H9 (cell line): ENCODE results near the gene LRRC28. TPM values are rescaled to one million over a fixed set of nuclear protein-coding genes. Genes with fewer than 3 reads are reported as not detected.

Experiments used
- DNase-seq: peaks from one replicate; pipeline ENCODE4 v3.0.0-alpha.2; 2017
- H2AFZ ChIP-seq: one replicate; pipeline ENCODE4 v1.6.1; 2013; ENCODE audit warnings: mild to moderate bottlenecking, low read length, control low read depth, moderate library complexity
- H2AK5ac ChIP-seq: 2 replicates; pipeline ENCODE4 v1.6.1; 2013; ENCODE audit warnings: low read length, control low read depth, mixed read lengths; ENCODE audit not compliant: insufficient read length
- H2BK120ac ChIP-seq: one replicate; pipeline ENCODE4 v1.6.1; 2013; ENCODE audit warnings: low read depth, mild to moderate bottlenecking, low read length, control low read depth, inconsistent platforms; ENCODE audit not compliant: poor library complexity, severe bottlenecking
- H2BK12ac ChIP-seq: 2 replicates; pipeline ENCODE4 v1.6.1; 2013; ENCODE audit warnings: low read length, control low read depth, mixed read lengths, low read depth; ENCODE audit not compliant: insufficient read length
- H2BK15ac ChIP-seq: 2 replicates; pipeline ENCODE4 v1.6.1; 2013; ENCODE audit warnings: low read depth, low read length, control low read depth
- H2BK20ac ChIP-seq: one replicate; pipeline ENCODE4 v1.6.1; 2013; ENCODE audit warnings: low read depth, mild to moderate bottlenecking, low read length, control low read depth, inconsistent platforms; ENCODE audit not compliant: poor library complexity, severe bottlenecking
- H2BK5ac ChIP-seq: 2 replicates; pipeline ENCODE4 v1.6.1; 2013; ENCODE audit warnings: low read length, control low read depth, mixed read lengths; ENCODE audit not compliant: insufficient read length
- H3K14ac ChIP-seq: 2 replicates; pipeline ENCODE4 v1.6.1; 2013; ENCODE audit warnings: low read length, control low read depth; ENCODE audit not compliant: insufficient read depth
- H3K18ac ChIP-seq: 2 replicates; pipeline ENCODE4 v1.6.1; 2013; ENCODE audit warnings: low read depth, mild to moderate bottlenecking, mixed read lengths, low read length, control low read depth; ENCODE audit not compliant: insufficient read length
- H3K23ac ChIP-seq: 2 replicates; pipeline ENCODE4 v1.6.1; 2013; ENCODE audit warnings: low read length, control low read depth, mixed read lengths, low read depth; ENCODE audit not compliant: insufficient read length
- H3K23me2 ChIP-seq: 2 replicates; pipeline ENCODE4 v1.6.1; 2013; ENCODE audit warnings: low read depth, mild to moderate bottlenecking, mixed read lengths, low read length, control low read depth; ENCODE audit not compliant: insufficient read length, poor library complexity, severe bottlenecking
- H3K27ac ChIP-seq: 2 replicates; pipeline ENCODE4 v1.5.1; 2013; ENCODE audit warnings: low read length, control low read depth, mixed read lengths, low read depth; ENCODE audit not compliant: insufficient read length
- H3K27me3 ChIP-seq: 2 replicates; pipeline ENCODE4 v1.6.1; 2013; ENCODE audit warnings: low read length, control low read depth, inconsistent platforms; ENCODE audit not compliant: insufficient read depth
- H3K4ac ChIP-seq: 2 replicates; pipeline ENCODE4 v1.6.1; 2013; ENCODE audit warnings: low read depth, mild to moderate bottlenecking, control low read depth, inconsistent platforms, low read length, moderate library complexity
- H3K4me1 ChIP-seq: 2 replicates; pipeline ENCODE4 v1.6.1; 2013; ENCODE audit warnings: low read length, control low read depth, inconsistent platforms; ENCODE audit not compliant: insufficient read depth
- H3K4me2 ChIP-seq: 2 replicates; pipeline ENCODE4 v1.6.1; 2013; ENCODE audit warnings: low read length, control low read depth, mixed read lengths; ENCODE audit not compliant: insufficient read length, insufficient read depth
- H3K56ac ChIP-seq: 2 replicates; pipeline ENCODE4 v1.6.1; 2013; ENCODE audit warnings: low read depth, mild to moderate bottlenecking, mixed read lengths, low read length, control low read depth; ENCODE audit not compliant: insufficient read length
- H3K79me1 ChIP-seq: 2 replicates; pipeline ENCODE4 v1.6.1; 2013; ENCODE audit warnings: low read depth, mild to moderate bottlenecking, moderate library complexity, low read length, control low read depth, inconsistent platforms; ENCODE audit not compliant: insufficient read depth, poor library complexity, severe bottlenecking
- H3K79me2 ChIP-seq: 2 replicates; pipeline ENCODE4 v1.6.1; 2013; ENCODE audit warnings: low read length, control low read depth, inconsistent platforms; ENCODE audit not compliant: insufficient read depth
- H3K9ac ChIP-seq: 2 replicates; pipeline ENCODE4 v1.6.1; 2013; ENCODE audit warnings: low read length, control low read depth, mixed read lengths; ENCODE audit not compliant: insufficient read length; ENCODE audit errors: extremely low read depth
- H3K9me3 ChIP-seq: one replicate; pipeline ENCODE4 v1.6.1; 2013; ENCODE audit warnings: low read depth, low read length, inconsistent platforms; ENCODE audit not compliant: control insufficient read depth
- H3T11ph ChIP-seq: one replicate; pipeline ENCODE4 v1.6.1; 2013; ENCODE audit warnings: mild to moderate bottlenecking, low read length, control low read depth, inconsistent platforms
- H4K20me1 ChIP-seq: one replicate; pipeline ENCODE4 v1.6.1; 2013; ENCODE audit not compliant: control insufficient read depth, insufficient read length, insufficient read depth
- H4K5ac ChIP-seq: 2 replicates; pipeline ENCODE4 v1.6.1; 2013; ENCODE audit warnings: low read depth, mild to moderate bottlenecking, mixed read lengths, low read length, control low read depth; ENCODE audit not compliant: insufficient read length
- H4K8ac ChIP-seq: replicated peaks from 2 replicates; pipeline ENCODE4 v1.6.1; 2013; ENCODE audit warnings: low read length, control low read depth, mixed read lengths, low read depth; ENCODE audit not compliant: insufficient read length
- H4K91ac ChIP-seq: 2 replicates; pipeline ENCODE4 v1.6.1; 2013; ENCODE audit warnings: low read depth, mild to moderate bottlenecking, moderate library complexity, mixed read lengths, low read length, control low read depth; ENCODE audit not compliant: insufficient read length
- H3K27ac Mint-ChIP-seq, 3 experiments: 2 replicates in 2 of 3; 3 replicates in 1 of 3; pipeline ENCODE4 v1.8.0; 2020 to 2021; ENCODE audit warnings: mixed read lengths in 3 of 3, mild to moderate bottlenecking in 1 of 3, moderate library complexity in 1 of 3
- H3K27me3 Mint-ChIP-seq: 2 replicates; pipeline ENCODE4 v1.8.0; 2021; ENCODE audit warnings: low read depth, mild to moderate bottlenecking, moderate library complexity, mixed read lengths
- H3K36me3 Mint-ChIP-seq, 3 experiments: 2 replicates in 2 of 3; 3 replicates in 1 of 3; pipeline ENCODE4 v1.8.0; 2020 to 2021; ENCODE audit warnings: low read depth in 3 of 3, mixed read lengths in 3 of 3; ENCODE audit not compliant: insufficient read depth in 1 of 3
- H3K4me1 Mint-ChIP-seq, 2 experiments: 2 replicates each; pipeline ENCODE4 v1.8.0; 2020; ENCODE audit warnings: mixed read lengths in 2 of 2
- H3K4me3 Mint-ChIP-seq, 2 experiments: 2 replicates in 1 of 2; 3 replicates in 1 of 2; pipeline ENCODE4 v1.8.0; 2020 to 2021; ENCODE audit warnings: mild to moderate bottlenecking in 2 of 2, mixed read lengths in 2 of 2, moderate library complexity in 1 of 2
- H3K9me3 Mint-ChIP-seq, 2 experiments: 2 replicates in 1 of 2; 3 replicates in 1 of 2; pipeline ENCODE4 v1.8.0; 2020; ENCODE audit warnings: mild to moderate bottlenecking in 2 of 2, mixed read lengths in 2 of 2, moderate library complexity in 1 of 2
- WGBS: extraction: QIAGEN DNeasy Blood & Tissue Kit; methylation state at CpG from one replicate; pipeline ENCODE4 v1.1.7; 2013; ENCODE audit warnings: missing lambda C conversion rate, low lambda C conversion rate, mixed read lengths; ENCODE audit not compliant: insufficient read length; ENCODE audit errors: extremely low coverage; 5-methylcytosine and 5-hydroxymethylcytosine counted together
- total RNA-seq: library from RNA; stranded (reverse); gene quantifications from 2 replicates; pipeline ENCODE4 v1.2.1, GENCODE V29; 2021
- TF ChIP-seq, protein P1 (sequence below): fragments of 200-600 bp; sonication (generic); conservative IDR thresholded peaks from 3 replicates; pipeline ENCODE4 v1.8.0; 2021; ENCODE audit warnings: antibody characterized with exemption, mild to moderate bottlenecking

LRRC28 gene
- total RNA-seq, 1 experiment from 2014 or later: 17.6 TPM

DNA sequence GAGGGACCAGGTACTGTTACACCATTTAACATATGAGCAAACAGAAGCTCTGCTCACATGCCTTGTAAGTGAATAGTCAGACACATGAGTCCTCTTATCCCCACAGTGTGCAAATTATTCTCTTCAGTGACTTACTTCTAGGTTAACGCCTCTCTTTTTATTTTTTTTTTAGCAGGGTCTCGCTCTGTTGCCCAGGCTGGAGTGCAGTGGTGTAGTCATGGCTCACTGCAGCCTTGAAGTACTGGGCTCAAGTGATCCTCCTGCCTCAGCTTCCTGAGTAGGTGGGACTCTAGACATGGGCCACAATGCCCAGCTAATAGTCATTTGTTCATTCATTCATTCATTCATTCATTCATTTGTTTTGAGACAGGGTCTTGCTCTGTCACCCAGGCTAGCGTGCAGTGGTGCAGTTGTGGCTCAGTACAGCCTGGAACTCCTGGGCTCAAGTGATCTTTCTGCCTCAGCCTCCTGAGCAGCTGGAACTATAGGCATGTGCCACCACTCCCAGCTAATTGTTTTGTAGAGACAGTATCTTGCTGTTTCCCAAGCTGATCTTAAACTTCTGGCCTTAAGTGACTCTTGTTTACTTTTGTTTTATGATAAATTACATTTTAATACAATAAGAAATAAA is 94.7 kb downstream of the LRRC28 start:
- no peak overlapping the region for H4K91ac ChIP-seq
- H2BK15ac ChIP-seq: no peak overlapping the region
- TF ChIP-seq, protein P1, sequence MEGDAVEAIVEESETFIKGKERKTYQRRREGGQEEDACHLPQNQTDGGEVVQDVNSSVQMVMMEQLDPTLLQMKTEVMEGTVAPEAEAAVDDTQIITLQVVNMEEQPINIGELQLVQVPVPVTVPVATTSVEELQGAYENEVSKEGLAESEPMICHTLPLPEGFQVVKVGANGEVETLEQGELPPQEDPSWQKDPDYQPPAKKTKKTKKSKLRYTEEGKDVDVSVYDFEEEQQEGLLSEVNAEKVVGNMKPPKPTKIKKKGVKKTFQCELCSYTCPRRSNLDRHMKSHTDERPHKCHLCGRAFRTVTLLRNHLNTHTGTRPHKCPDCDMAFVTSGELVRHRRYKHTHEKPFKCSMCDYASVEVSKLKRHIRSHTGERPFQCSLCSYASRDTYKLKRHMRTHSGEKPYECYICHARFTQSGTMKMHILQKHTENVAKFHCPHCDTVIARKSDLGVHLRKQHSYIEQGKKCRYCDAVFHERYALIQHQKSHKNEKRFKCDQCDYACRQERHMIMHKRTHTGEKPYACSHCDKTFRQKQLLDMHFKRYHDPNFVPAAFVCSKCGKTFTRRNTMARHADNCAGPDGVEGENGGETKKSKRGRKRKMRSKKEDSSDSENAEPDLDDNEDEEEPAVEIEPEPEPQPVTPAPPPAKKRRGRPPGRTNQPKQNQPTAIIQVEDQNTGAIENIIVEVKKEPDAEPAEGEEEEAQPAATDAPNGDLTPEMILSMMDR: no peak
- H3K56ac ChIP-seq: no peak overlapping the region
- H3K27ac ChIP-seq: no peak overlapping the region
- Mint-ChIP-seq H3K27ac (no peak overlapping the region), H3K27me3 (no peaks in the 10 kb centered on the region), H3K4me1 (peaks cover 9% of the 10 kb centered on the region in 2 experiments), H3K36me3 (peaks cover 0 to 6% (median 3%) of the 10 kb centered on the region in 3 experiments; a peak in 3 of 7 replicates), H3K9me3 (no peaks in the 10 kb centered on the region; a peak in 2 of 5 replicates), H3K4me3 (no peak overlapping the region)
- H3K4me2 ChIP-seq: no peak overlapping the region
- no peak overlapping the region for H2BK120ac ChIP-seq
- no peak overlapping the region for H3K14ac ChIP-seq
- no peak overlapping the region for H3K4ac ChIP-seq
- WGBS: no CpG with 5 or more reads among the region's 3 CpGs
- no peak overlapping the region for H3K23ac ChIP-seq
- H2AFZ ChIP-seq: no peak overlapping the region
- H4K5ac ChIP-seq: no peak overlapping the region
- no peaks in the 10 kb centered on the region for H3K4me1 ChIP-seq
- no peak overlapping the region for H2BK12ac ChIP-seq
- H3T11ph ChIP-seq: no peak overlapping the region
- H3K18ac ChIP-seq: no peak overlapping the region
- no peaks in the 10 kb centered on the region for H3K9me3 ChIP-seq
- H2BK5ac ChIP-seq: no peak overlapping the region
- H3K79me1 ChIP-seq: no peaks in the 10 kb centered on the region
- H2AK5ac ChIP-seq: no peak overlapping the region
- no peak overlapping the region for H3K9ac ChIP-seq
- H3K79me2 ChIP-seq: no peaks in the 10 kb centered on the region
- no peaks in the 10 kb centered on the region for H4K20me1 ChIP-seq
- DNase-seq: no peak
- no peak overlapping the region for H2BK20ac ChIP-seq
- no peaks in the 10 kb centered on the region for H3K27me3 ChIP-seq
- H4K8ac ChIP-seq: no peak overlapping the region
- H3K23me2 ChIP-seq: no peaks in the 10 kb centered on the region
